ENCODE results near the gene C6orf132.

Gene C6orf132

GRCh38 chr6:42088101-42088591, 54.3 kb downstream of the C6orf132 start:
- Histone ChIP-seq H3K4me1 (ENCODE audit: insufficient read depth, low read length) (no peaks in the 10 kb centered on the region), H3K27me3 (ENCODE audit: insufficient read depth, low read length) (no peaks in the 10 kb centered on the region), H2AFZ (ENCODE audit: low read depth, low read length) (no peak overlapping the region), H3K4me3 (ENCODE audit: low read length) (no peak overlapping the region), H3K36me3 (ENCODE audit: insufficient read depth, low read length) (no peaks in the 10 kb centered on the region), H3K9me3 (ENCODE audit: low read length) (no peaks in the 10 kb centered on the region)

- Histone ChIP-seq H3K27me3 (ENCODE audit: insufficient read depth, low read length) (no peaks in the 10 kb centered on the region), H3K4me3 (ENCODE audit: low read length) (no peak overlapping the region), H3K9me3 (ENCODE audit: low read length) (no peaks in the 10 kb centered on the region), H3K4me1 (ENCODE audit: insufficient read depth, low read length) (no peaks in the 10 kb centered on the region), H2AFZ (ENCODE audit: low read depth, low read length) (no peak overlapping the region), H3K36me3 (ENCODE audit: insufficient read depth, low read length) (no peaks in the 10 kb centered on the region)
Measured at GRCh38 chr6:42086046-42087035, 56.1 kb downstream of the C6orf132 start.

- Histone ChIP-seq H3K4me1 (ENCODE audit: insufficient read depth, low read length) (no peaks in the 10 kb centered on the region), H3K27me3 (ENCODE audit: insufficient read depth, low read length) (no peaks in the 10 kb centered on the region), H3K9me3 (ENCODE audit: low read length) (no peaks in the 10 kb centered on the region), H3K4me3 (ENCODE audit: low read length) (no peak overlapping the region), H2AFZ (ENCODE audit: low read depth, low read length) (no peak overlapping the region), H3K36me3 (ENCODE audit: insufficient read depth, low read length) (peaks cover 2% of the 10 kb centered on the region)
Measured at GRCh38 chr6:42084889-42085288, 57.5 kb downstream of the C6orf132 start.

GRCh38 chr6:42083530-42083929, 58.9 kb downstream of the C6orf132 start:
- Histone ChIP-seq H3K36me3 (ENCODE audit: insufficient read depth, low read length) (peaks cover 9% of the 10 kb centered on the region), H3K9me3 (ENCODE audit: low read length) (no peaks in the 10 kb centered on the region), H3K27me3 (ENCODE audit: insufficient read depth, low read length) (no peaks in the 10 kb centered on the region), H2AFZ (ENCODE audit: low read depth, low read length) (no peak overlapping the region), H3K4me3 (ENCODE audit: low read length) (no peak overlapping the region), H3K4me1 (ENCODE audit: insufficient read depth, low read length) (no peaks in the 10 kb centered on the region)

- Histone ChIP-seq H3K9me3 (ENCODE audit: low read length) (no peaks in the 10 kb centered on the region), H3K27me3 (ENCODE audit: insufficient read depth, low read length) (no peaks in the 10 kb centered on the region), H3K4me3 (ENCODE audit: low read length) (no peak overlapping the region), H3K36me3 (ENCODE audit: insufficient read depth, low read length) (peaks cover 31% of the 10 kb centered on the region), H2AFZ (ENCODE audit: low read depth, low read length) (no peak overlapping the region), H3K4me1 (ENCODE audit: insufficient read depth, low read length) (no peaks in the 10 kb centered on the region)
Measured at GRCh38 chr6:42079941-42080464, 62.4 kb downstream of the C6orf132 start.

- H3K4me1 ChIP-seq (ENCODE audit: insufficient read depth, low read length): no peaks in the 10 kb centered on the region
- H3K4me3 ChIP-seq (ENCODE audit: low read length): no peak overlapping the region
- no peaks in the 10 kb centered on the region for H3K9me3 ChIP-seq (ENCODE audit: low read length)
- H3K36me3 ChIP-seq (ENCODE audit: insufficient read depth, low read length): peaks cover 35% of the 10 kb centered on the region
- no peaks in the 10 kb centered on the region for H3K27me3 ChIP-seq (ENCODE audit: insufficient read depth, low read length)
- H2AFZ ChIP-seq (ENCODE audit: low read depth, low read length): no peak overlapping the region
Measured at GRCh38 chr6:42078386-42078785, 64.0 kb downstream of the C6orf132 start.

GRCh38 chr6:42075159-42075838, 67.1 kb downstream of the C6orf132 start:
- H3K4me3 ChIP-seq (ENCODE audit: low read length): no peak overlapping the region
- H3K36me3 ChIP-seq (ENCODE audit: insufficient read depth, low read length): peaks cover 55% of the 10 kb centered on the region
- H2AFZ ChIP-seq (ENCODE audit: low read depth, low read length): no peak overlapping the region
- H3K9me3 ChIP-seq (ENCODE audit: low read length): no peaks in the 10 kb centered on the region
- H3K27me3 ChIP-seq (ENCODE audit: insufficient read depth, low read length): no peaks in the 10 kb centered on the region
- no peaks in the 10 kb centered on the region for H3K4me1 ChIP-seq (ENCODE audit: insufficient read depth, low read length)

- Histone ChIP-seq H3K4me1 (ENCODE audit: insufficient read depth, low read length) (no peaks in the 10 kb centered on the region), H3K4me3 (ENCODE audit: low read length) (no peak overlapping the region), H3K9me3 (ENCODE audit: low read length) (no peaks in the 10 kb centered on the region), H2AFZ (ENCODE audit: low read depth, low read length) (no peak overlapping the region), H3K36me3 (ENCODE audit: insufficient read depth, low read length) (peaks cover 59% of the 10 kb centered on the region), H3K27me3 (ENCODE audit: insufficient read depth, low read length) (no peaks in the 10 kb centered on the region)
Measured at GRCh38 chr6:42073287-42073686, 69.1 kb downstream of the C6orf132 start.

- H3K4me3 ChIP-seq (ENCODE audit: low read length): no peak overlapping the region
- no peak overlapping the region for H2AFZ ChIP-seq (ENCODE audit: low read depth, low read length)
- peaks cover 56% of the 10 kb centered on the region for H3K36me3 ChIP-seq (ENCODE audit: insufficient read depth, low read length)
- H3K4me1 ChIP-seq (ENCODE audit: insufficient read depth, low read length): no peaks in the 10 kb centered on the region
- H3K27me3 ChIP-seq (ENCODE audit: insufficient read depth, low read length): no peaks in the 10 kb centered on the region
- no peaks in the 10 kb centered on the region for H3K9me3 ChIP-seq (ENCODE audit: low read length)
Measured at GRCh38 chr6:42071881-42072583, 70.4 kb downstream of the C6orf132 start.

- no peak overlapping the region for H2AFZ ChIP-seq (ENCODE audit: low read depth, low read length)
- no peaks in the 10 kb centered on the region for H3K9me3 ChIP-seq (ENCODE audit: low read length)
- no peaks in the 10 kb centered on the region for H3K27me3 ChIP-seq (ENCODE audit: insufficient read depth, low read length)
- no peaks in the 10 kb centered on the region for H3K4me1 ChIP-seq (ENCODE audit: insufficient read depth, low read length)
- H3K36me3 ChIP-seq (ENCODE audit: insufficient read depth, low read length): peaks cover 66% of the 10 kb centered on the region
- H3K4me3 ChIP-seq (ENCODE audit: low read length): no peak overlapping the region
Measured at GRCh38 chr6:42068872-42069522, 73.4 kb downstream of the C6orf132 start.

- Histone ChIP-seq H3K36me3 (ENCODE audit: insufficient read depth, low read length) (peaks cover 68% of the 10 kb centered on the region), H2AFZ (ENCODE audit: low read depth, low read length) (no peak overlapping the region), H3K27me3 (ENCODE audit: insufficient read depth, low read length) (no peaks in the 10 kb centered on the region), H3K4me3 (ENCODE audit: low read length) (no peak overlapping the region), H3K9me3 (ENCODE audit: low read length) (no peaks in the 10 kb centered on the region), H3K4me1 (ENCODE audit: insufficient read depth, low read length) (no peaks in the 10 kb centered on the region)
Measured at GRCh38 chr6:42068173-42068572, 74.2 kb downstream of the C6orf132 start.

- Histone ChIP-seq H3K36me3 (ENCODE audit: insufficient read depth, low read length) (peaks cover 69% of the 10 kb centered on the region), H3K4me3 (ENCODE audit: low read length) (no peak overlapping the region)
Measured at GRCh38 chr6:42066156-42066675, 76.2 kb downstream of the C6orf132 start.

More at GRCh38 chr6:42066156-42066675, 76.2 kb downstream of the C6orf132 start:
- H2AFZ ChIP-seq (ENCODE audit: low read depth, low read length): no peak overlapping the region
- H3K27me3 ChIP-seq (ENCODE audit: insufficient read depth, low read length): no peaks in the 10 kb centered on the region
- no peaks in the 10 kb centered on the region for H3K4me1 ChIP-seq (ENCODE audit: insufficient read depth, low read length)
- H3K9me3 ChIP-seq (ENCODE audit: low read length): no peaks in the 10 kb centered on the region
